Skeletal muscle satellite cell (primary cell): ENCODE results near the gene C5orf47.

Source experiments
- H3K27me3 ChIP-seq: 2 replicates; pipeline ENCODE4 v1.7.0; 2013; ENCODE audit warnings: low read length; ENCODE audit not compliant: control insufficient read depth, insufficient read depth
- H3K36me3 ChIP-seq: 2 replicates; pipeline ENCODE4 v1.7.0; 2013; ENCODE audit warnings: mild to moderate bottlenecking, control low read depth, low read length; ENCODE audit not compliant: insufficient read depth
- H3K4me1 ChIP-seq: 2 replicates; pipeline ENCODE4 v1.7.0; 2013; ENCODE audit warnings: low read length; ENCODE audit not compliant: control insufficient read depth, insufficient read depth
- H3K4me2 ChIP-seq: 2 replicates; pipeline ENCODE4 v1.7.0; 2013; ENCODE audit warnings: mild to moderate bottlenecking, low read length
- H3K4me3 ChIP-seq: 2 replicates; pipeline ENCODE4 v1.7.0; 2013; ENCODE audit warnings: low read length
- H3K9ac ChIP-seq: 2 replicates; pipeline ENCODE4 v1.7.0; 2013; ENCODE audit warnings: mild to moderate bottlenecking, low read depth, low read length, moderate library complexity
- H3K9me3 ChIP-seq: replicated peaks from 2 replicates; pipeline ENCODE4 v1.7.0; 2013; ENCODE audit warnings: mild to moderate bottlenecking, control low read depth, low read length

C5orf47 gene

GRCh38 chr5:173972607-173972924, 16.4 kb upstream of the C5orf47 start:
- Histone ChIP-seq H3K36me3 (no peaks in the 10 kb centered on the region), H3K4me1 (peaks cover 18% of the 10 kb centered on the region), H3K9ac (peak overlapping the region; percentile 69), H3K27me3 (no peaks in the 10 kb centered on the region), H3K9me3 (no peaks in the 10 kb centered on the region), H3K4me2 (peak overlapping the region; percentile 93), H3K4me3 (peak overlapping the region; percentile 72)

GRCh38 chr5:173972925-173973615, 15.9 kb upstream of the C5orf47 start:
- H3K36me3 ChIP-seq = no peaks in the 10 kb centered on the region
- peak overlapping the region; percentile 93 for H3K4me2 ChIP-seq
- H3K27me3 ChIP-seq = no peaks in the 10 kb centered on the region
- peaks cover 18% of the 10 kb centered on the region for H3K4me1 ChIP-seq
- H3K9me3 ChIP-seq = no peaks in the 10 kb centered on the region
- H3K4me3 ChIP-seq = peak overlapping the region; percentile 72
- H3K9ac ChIP-seq = peak overlapping the region; percentile 69

- H3K36me3 ChIP-seq = no peaks in the 10 kb centered on the region
- peaks cover 18% of the 10 kb centered on the region for H3K4me1 ChIP-seq
- no peaks in the 10 kb centered on the region for H3K27me3 ChIP-seq
- H3K9me3 ChIP-seq = no peaks in the 10 kb centered on the region
- H3K4me3 ChIP-seq = peak overlapping the region; percentile 72
- H3K9ac ChIP-seq = peak overlapping the region; percentile 69
- peak overlapping the region; percentile 93 for H3K4me2 ChIP-seq
Observed at GRCh38 chr5:173973616-173973969, 15.4 kb upstream of the C5orf47 start.

- Histone ChIP-seq H3K36me3 (no peaks in the 10 kb centered on the region), H3K4me3 (no peak overlapping the region), H3K9me3 (no peaks in the 10 kb centered on the region), H3K27me3 (peaks cover 9% of the 10 kb centered on the region), H3K4me2 (no peak overlapping the region), H3K9ac (no peak overlapping the region), H3K4me1 (peaks cover 12% of the 10 kb centered on the region)
Observed at GRCh38 chr5:173974688-173975239, 14.2 kb upstream of the C5orf47 start.

DNA sequence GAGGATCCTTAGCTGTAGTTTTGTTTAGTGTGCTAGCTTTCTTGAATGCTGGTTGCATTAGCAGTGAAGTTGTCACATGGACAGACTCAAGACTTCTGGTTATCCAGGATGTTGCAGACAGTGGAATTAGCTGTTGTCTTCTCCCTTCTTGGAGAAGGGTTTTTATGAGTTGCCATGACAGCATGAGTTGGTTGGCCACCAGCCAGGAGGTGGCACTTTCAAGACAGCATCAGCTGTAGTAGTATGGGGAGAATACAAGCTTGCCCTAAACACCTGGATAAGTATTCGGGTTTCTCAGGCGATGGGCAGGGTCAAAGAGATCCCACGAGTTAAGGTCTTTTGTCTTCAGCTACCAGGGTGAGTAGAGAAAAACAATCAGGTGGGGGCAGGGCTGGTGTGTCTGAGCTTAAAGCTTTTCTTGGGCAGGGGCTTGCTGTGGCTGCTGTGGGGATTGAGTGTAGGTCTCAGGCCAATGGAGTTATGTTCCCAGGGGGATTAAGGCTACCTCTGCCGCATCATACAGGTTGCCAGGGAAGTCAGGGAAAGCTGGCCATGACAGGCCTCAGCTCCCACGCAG, 7.7 kb upstream of the C5orf47 start:
- Histone ChIP-seq H3K9me3 (no peaks in the 10 kb centered on the region), H3K27me3 (peaks cover 38% of the 10 kb centered on the region), H3K9ac (no peak overlapping the region), H3K4me3 (no peak overlapping the region), H3K4me2 (no peak overlapping the region), H3K4me1 (no peaks in the 10 kb centered on the region), H3K36me3 (no peaks in the 10 kb centered on the region)

DNA sequence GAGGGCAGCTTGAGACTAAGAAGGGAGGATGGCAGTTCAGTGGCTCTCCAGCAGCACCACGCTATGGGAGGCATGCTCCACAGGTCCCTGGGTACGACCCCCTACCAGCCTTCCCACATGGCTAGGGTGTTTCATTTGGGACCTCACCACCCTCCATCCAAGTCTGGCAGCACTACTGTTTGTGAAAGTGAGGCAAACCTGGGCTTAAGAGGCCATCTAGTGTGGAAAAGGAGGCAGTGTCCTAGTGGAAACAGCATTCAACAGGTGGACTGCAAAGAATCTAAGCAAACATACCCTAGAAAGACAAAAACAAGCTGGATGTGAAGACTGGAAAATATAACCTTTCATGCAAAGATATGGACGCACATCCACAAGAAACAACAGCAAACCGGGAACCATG, 4.8 kb upstream of the C5orf47 start:
- H3K27me3 ChIP-seq = peaks cover 34% of the 10 kb centered on the region
- H3K36me3 ChIP-seq = no peaks in the 10 kb centered on the region
- no peak overlapping the region for H3K4me2 ChIP-seq
- H3K4me3 ChIP-seq = no peak overlapping the region
- H3K9me3 ChIP-seq = no peaks in the 10 kb centered on the region
- H3K4me1 ChIP-seq = no peaks in the 10 kb centered on the region
- H3K9ac ChIP-seq = no peak overlapping the region

- Histone ChIP-seq H3K4me2 (no peak overlapping the region), H3K9ac (no peak overlapping the region), H3K27me3 (peaks cover 10% of the 10 kb centered on the region), H3K9me3 (no peaks in the 10 kb centered on the region), H3K36me3 (no peaks in the 10 kb centered on the region), H3K4me3 (no peak overlapping the region), H3K4me1 (no peaks in the 10 kb centered on the region)
Observed at GRCh38 chr5:173989432-173990082, 587 bp downstream of the C5orf47 start.

DNA sequence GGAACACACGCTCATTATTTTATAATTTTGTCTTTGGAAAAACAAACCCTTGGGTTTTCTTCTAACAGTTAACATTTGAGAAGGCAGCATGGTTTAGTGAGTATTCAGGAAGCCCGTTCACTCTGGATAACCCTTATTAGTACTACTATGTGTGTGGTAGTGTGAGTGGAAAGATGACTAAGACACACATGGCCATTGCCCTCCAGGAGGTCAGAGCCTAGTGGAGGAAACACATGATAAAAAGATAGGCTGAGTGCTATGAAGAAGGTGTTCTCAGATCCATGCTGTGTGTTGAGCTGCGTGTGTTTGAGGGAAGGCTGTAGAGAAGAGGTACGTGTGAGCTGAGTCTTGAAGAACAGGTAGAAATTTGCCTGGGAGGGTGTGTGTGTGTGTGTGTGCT, 8.4 kb downstream of the C5orf47 start:
- Histone ChIP-seq H3K4me3 (no peak overlapping the region), H3K9ac (no peak overlapping the region), H3K4me1 (no peaks in the 10 kb centered on the region), H3K9me3 (no peaks in the 10 kb centered on the region), H3K4me2 (no peak overlapping the region), H3K27me3 (peaks cover 13% of the 10 kb centered on the region), H3K36me3 (no peaks in the 10 kb centered on the region)

DNA sequence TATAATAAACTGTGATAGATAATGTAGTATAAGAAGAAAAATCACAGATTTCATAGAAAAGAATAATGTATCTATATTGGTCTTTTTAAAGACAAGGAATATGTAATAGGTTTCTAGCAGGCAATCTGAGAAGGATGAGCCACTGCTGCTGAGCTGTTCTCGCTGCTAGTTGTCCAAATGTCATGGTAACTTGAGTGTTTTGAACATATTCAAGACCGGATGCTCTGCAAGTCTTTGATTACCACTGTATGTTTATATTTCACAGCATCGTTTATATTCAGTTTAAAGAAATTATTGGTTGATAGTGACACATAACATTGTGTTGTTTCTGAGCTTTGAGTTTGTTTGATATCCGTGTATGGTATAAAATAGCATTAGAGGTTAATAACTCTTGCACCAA, 9.6 kb downstream of the C5orf47 start:
- Histone ChIP-seq H3K4me3 (no peak overlapping the region), H3K9ac (no peak overlapping the region), H3K9me3 (no peaks in the 10 kb centered on the region), H3K4me1 (no peaks in the 10 kb centered on the region), H3K27me3 (peaks cover 13% of the 10 kb centered on the region), H3K36me3 (no peaks in the 10 kb centered on the region), H3K4me2 (no peak overlapping the region)

GRCh38 chr5:174000076-174000475, 11.1 kb downstream of the C5orf47 start:
- Histone ChIP-seq H3K4me1 (no peaks in the 10 kb centered on the region), H3K4me2 (no peak overlapping the region), H3K4me3 (no peak overlapping the region)

GRCh38 chr5:174003795-174004194, 14.8 kb downstream of the C5orf47 start:
- no peaks in the 10 kb centered on the region for H3K4me1 ChIP-seq
- H3K9me3 ChIP-seq = no peaks in the 10 kb centered on the region
- H3K9ac ChIP-seq = no peak overlapping the region
- H3K4me3 ChIP-seq = no peak overlapping the region
- H3K36me3 ChIP-seq = no peaks in the 10 kb centered on the region
- H3K27me3 ChIP-seq = peaks cover 3% of the 10 kb centered on the region
- H3K4me2 ChIP-seq = no peak overlapping the region

More at GRCh38 chr5:174000076-174000475, 11.1 kb downstream of the C5orf47 start:
- Histone ChIP-seq H3K27me3 (peaks cover 13% of the 10 kb centered on the region), H3K9me3 (no peaks in the 10 kb centered on the region), H3K36me3 (no peaks in the 10 kb centered on the region), H3K9ac (no peak overlapping the region)
